Uterus (tissue), 2 donors: ENCODE measurements around the gene CERS1.

Source experiments
- POLR2A ChIP-seq, 2 donors: fragments of 450-650 bp; IDR thresholded peaks; one replicate each; pipeline ENCODE4 v1.6.1; 2016; ENCODE audit warnings: antibody characterized with exemption in 2 of 2, mild to moderate bottlenecking in 1 of 2, moderate library complexity in 1 of 2
- TF ChIP-seq, protein P1 (sequence below), 4 experiments: fragments of 200-600 bp in 2 of 4; fragments of 450-650 bp in 2 of 4; sonication (generic) in 2 of 4; IDR thresholded peaks; one replicate each; pipeline ENCODE4 v1.5.1; 2016 to 2019; ENCODE audit warnings: antibody characterized with exemption in 4 of 4, mild to moderate bottlenecking in 2 of 4, moderate library complexity in 1 of 4

DNA sequence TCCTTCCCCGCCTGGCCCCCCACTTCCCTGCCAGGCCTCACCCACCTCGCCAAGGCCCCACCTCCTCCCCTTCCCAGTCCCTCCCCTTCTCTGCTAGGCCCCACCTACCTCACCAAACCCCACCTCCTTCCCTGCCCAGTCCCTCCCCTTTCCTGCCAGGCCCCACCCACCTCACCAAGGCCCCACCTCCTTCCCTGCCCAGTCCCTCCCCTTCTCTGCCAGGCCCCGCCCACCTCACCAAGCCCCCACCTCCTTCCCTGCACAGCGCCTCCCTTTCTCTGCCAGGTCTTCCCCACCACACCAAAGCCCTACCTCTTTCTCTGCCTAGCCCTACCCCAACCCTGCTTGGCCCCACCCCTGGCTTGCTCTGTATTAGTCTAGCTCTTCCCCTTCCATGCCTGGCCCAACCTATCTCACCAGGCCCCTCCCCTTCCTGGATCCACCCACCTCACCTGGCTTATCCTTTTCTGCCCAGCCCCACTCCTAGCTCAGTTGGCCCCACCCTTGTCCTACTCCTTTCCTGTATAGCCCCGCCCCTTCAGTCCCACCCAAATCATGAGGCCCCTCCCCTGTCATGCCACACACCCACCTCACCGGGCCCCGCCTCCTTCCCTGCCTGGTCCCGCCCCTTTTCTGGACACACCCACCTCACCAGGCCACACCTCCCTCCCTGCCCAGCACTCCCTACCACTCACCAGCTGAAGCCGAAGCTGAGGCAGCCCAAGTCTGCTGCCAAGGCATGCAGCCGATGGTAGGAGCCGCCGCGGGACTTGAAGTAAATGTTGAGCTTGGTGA is 16.2 kb downstream of the CERS1 start:
- no peak for TF ChIP-seq POLR2A (IDR thresholded peaks at IDR 0.05)
- TF ChIP-seq, protein P1, sequence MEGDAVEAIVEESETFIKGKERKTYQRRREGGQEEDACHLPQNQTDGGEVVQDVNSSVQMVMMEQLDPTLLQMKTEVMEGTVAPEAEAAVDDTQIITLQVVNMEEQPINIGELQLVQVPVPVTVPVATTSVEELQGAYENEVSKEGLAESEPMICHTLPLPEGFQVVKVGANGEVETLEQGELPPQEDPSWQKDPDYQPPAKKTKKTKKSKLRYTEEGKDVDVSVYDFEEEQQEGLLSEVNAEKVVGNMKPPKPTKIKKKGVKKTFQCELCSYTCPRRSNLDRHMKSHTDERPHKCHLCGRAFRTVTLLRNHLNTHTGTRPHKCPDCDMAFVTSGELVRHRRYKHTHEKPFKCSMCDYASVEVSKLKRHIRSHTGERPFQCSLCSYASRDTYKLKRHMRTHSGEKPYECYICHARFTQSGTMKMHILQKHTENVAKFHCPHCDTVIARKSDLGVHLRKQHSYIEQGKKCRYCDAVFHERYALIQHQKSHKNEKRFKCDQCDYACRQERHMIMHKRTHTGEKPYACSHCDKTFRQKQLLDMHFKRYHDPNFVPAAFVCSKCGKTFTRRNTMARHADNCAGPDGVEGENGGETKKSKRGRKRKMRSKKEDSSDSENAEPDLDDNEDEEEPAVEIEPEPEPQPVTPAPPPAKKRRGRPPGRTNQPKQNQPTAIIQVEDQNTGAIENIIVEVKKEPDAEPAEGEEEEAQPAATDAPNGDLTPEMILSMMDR (IDR thresholded peaks at IDR 0.05), result no peak
